GM04503 (cell line): ENCODE data around the gene KIF4A.
"Not testable (repeated sequence)": the region's sequence is repeated elsewhere in the genome, so short reads cannot be mapped to it uniquely, and the experiment has no call there.

Experiments used
- DNase-seq: peaks from one replicate; pipeline ENCODE4 v3.0.0-alpha.2; 2012; ENCODE audit warnings: low read depth

KIF4A gene

GRCh38 chrX:70386235-70386634 is 96.3 kb downstream of the KIF4A start:
- no peak for DNase-seq

- no peak for DNase-seq
These were observed 109.0 kb downstream of the KIF4A start for GRCh38 chrX:70398899-70399298.

DNA sequence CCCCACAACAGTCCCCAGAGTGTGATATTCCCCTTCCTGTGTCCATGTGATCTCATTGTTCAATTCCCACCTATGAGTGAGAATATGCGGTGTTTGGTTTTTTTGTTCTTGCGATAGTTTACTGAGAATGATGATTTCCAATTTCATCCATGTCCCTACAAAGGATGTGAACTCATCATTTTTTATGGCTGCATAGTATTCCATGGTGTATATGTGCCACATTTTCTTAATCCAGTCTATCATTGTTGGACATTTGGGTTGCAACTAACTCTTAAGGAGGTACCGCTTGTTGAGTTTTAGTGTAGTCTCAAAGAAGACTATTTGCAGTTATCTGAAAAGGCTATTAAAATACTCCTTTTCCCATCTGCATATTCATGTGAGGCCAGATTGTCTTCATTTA is 110.3 kb downstream of the KIF4A start:
- not testable (repeated sequence) for DNase-seq

GRCh38 chrX:70402721-70403120 is 112.8 kb downstream of the KIF4A start:
- no peak for DNase-seq

- DNase-seq: no peak
These were observed 115.1 kb downstream of the KIF4A start for GRCh38 chrX:70405003-70405402.

- DNase-seq: no peak
These were observed 121.0 kb downstream of the KIF4A start for GRCh38 chrX:70410921-70411320.

GRCh38 chrX:70411475-70411874 is 121.6 kb downstream of the KIF4A start:
- DNase-seq: no peak

GRCh38 chrX:70421618-70422017 is 131.7 kb downstream of the KIF4A start:
- DNase-seq: no peak

DNA sequence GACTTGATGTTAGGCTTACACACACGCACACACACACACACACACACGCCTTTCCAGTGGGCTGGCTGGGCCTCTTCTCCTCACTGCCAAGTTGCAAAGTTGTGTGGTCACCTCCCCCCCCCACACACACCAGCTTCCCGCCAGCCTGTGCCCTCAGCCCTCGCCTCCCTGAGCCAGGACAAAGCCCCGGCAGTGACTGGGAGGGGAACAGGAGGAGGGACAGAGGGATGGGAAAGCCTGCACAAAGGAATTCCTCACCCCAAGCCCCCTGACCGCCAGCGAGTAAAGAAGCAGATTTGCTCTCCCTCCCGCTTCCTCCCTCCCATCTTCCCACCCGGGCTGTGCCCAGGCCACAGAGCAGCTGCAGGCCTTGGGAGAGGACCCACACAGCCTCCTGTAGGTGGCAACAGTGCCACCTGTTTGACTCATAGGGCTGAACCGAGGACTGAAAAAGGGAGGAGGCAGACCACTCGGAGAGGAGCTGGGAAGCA is 133.0 kb downstream of the KIF4A start, which contains the start of gene GDPD2:
TSS of gene GDPD2 (plus strand) at position 464 of the 491 bp plus-strand sequence. CDS start 1,671 bp downstream, outside the sequence.
- no peak for DNase-seq

DNA sequence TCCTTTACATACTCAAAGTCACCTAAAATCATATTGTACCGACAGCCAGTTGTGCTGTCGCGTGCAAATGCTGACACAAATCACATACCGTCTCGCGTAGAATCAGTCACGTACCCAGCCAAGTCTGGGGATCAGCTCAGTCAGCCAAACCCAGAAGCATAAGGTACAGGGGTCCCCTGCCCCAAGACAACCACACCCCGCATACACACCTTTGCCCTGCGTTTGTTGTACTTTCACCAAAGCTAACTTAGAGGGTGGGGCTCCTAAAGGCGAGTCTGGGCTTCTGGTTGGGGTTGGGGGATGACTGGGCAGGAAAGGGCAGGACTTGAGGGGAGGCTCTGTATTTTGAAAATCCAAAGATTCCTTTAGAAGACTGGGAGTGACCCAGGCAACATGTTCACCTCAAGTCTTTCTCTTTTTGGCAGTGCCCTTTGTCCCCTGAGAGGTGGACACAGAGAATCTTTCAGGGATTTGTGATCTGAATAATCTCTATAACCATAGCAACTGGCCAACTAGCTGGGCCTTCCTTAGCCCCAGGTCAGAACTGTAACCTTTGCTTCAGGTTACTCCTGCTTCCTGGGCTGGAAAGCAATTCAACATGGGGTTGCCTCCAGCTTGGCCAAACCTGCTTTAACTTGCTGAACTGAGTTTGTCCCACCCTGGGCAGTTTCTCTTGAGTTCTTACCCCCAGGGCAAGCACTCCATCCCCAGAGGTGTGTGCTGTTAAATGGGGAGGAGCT is 134.2 kb downstream of the KIF4A start:
- no peak for DNase-seq

DNA sequence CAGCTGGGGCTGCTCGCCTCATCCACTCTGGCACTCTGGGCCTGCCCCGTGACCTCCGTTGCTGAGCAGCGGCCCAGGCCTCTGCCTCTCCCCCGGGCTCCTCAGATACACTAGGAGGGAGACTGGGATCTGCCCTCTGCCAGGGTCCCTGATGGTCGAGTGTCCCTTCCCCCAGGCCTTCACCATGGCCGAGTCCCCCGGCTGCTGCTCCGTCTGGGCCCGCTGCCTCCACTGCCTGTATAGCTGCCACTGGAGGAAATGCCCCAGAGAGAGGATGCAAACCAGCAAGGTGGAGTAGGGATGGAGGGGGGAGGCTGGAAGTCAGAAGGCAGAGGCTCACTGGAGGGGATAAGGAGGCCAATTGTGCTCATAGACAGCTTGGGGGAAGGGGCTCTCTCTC is 134.9 kb downstream of the KIF4A start:
- no peak for DNase-seq

GRCh38 chrX:70426286-70427278 is 136.7 kb downstream of the KIF4A start:
- DNase-seq: no peak

DNA sequence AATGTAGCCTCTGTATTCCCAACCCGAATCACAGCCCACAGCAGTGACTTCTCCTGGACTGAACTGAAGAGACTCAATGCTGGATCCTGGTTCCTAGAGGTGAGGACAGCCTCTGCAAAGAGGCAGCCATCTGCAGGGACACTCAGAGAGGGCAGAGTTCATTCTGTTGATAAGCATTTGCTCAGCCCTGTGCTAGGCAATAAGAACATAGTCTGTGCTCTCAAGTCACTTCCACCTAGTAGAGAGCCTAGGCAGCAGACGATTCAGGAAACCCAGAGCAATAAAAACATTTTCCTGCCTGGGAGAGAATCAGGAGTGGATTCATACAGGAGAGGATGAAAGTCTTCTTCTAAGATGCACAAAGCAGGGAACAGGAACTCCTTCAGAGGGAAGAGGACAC is 137.5 kb downstream of the KIF4A start:
- DNase-seq: no peak

DNA sequence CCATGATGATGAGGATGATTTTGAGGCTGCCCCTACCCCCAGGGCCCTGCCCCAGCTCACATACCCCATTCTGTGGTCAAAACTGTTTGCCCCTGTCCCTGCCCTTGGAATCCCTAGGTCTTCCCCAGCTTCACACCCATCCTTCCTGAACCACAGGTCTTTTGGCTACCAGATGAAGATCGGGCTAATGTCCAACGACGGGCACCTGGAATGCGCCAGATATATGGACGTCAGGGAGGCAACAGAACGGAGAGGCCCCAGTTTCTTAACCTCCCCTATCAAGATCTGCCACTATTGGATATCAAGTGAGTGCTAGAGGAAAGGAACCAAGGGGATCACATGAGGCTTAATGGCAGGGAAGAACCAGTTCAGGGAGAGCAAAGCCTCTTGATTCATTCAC is 139.9 kb downstream of the KIF4A start:
- DNase-seq: no peak

DNA sequence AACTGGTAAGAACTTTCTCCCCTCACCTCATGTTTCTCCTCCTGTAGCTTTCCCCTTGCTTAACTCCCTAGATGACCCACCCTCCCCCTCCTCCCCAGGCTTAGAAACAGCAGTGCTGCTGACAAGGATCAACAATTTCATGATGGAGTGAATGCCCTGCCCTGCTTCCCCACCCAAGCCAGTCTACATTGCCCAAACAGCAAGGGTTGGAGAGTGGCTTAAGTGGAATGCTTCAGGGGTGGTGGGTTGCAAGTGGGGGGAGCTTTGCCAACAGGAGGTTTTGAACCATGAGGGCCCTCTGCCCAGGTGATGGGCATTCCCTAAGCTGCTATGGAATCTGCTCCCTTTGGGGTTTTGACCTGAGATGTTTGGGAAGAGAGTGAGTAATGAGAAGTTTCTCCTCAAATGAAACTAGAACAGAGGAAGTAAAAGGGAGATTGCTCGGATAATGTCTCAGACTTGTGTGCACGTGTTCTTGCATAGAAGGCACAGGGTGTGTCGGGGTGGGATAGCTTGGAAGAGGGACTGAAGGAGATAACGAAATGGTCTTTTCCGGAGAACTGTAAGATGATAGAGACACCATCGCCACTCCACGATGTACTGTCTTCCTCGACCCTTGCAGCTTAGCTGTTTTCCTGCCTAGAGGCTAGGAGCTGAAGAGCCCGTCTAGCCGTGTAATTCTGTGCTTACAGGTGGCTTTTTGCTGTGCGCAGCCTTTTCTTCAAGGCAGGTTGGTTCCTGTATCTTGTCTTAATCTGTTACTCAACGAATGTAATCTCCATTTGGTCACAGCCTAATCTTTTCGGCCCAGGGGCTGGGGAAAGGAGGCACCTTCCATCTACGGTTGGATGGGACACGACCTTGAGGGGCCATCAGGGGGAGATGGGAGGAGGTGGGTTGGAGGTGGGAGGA is 143.3 kb downstream of the KIF4A start:
- DNase-seq: no peak

- no peak for DNase-seq
These were observed 144.0 kb downstream of the KIF4A start for GRCh38 chrX:70433848-70434351.

- no peak for DNase-seq
These were observed 144.5 kb downstream of the KIF4A start for GRCh38 chrX:70434352-70434866.

DNA sequence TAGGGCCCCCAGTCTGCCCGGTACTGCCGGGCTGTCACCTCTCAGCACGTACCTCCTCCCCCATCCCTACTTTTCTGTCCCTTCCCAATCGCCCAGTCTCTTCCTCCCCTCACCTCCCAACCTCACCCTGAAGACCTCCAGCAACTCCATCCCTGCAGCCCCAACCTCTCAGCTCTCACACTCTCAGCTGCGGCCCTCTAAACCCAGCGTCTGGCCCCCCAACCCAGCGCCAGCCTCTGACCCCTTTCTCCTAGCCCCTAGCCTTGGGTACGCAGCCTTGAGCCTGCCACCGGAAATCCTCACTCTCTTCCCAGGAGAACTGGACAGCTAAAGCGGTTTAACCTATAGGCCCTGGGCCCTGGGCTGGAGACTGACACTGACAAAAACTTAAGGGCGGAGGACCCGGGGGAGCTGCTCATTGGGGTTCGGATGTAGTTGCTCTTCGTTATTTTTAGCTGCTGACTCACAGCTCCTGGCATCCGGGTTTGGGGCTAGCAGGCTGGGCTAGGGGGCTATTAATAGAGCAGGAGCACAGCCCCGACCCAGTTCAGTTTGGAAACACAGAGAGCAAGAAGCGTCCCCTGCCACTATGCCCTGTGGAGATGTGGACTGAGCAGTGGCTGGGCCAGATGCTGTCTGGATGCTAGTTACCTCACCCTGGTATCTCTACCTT is 145.1 kb downstream of the KIF4A start:
- no peak for DNase-seq

- DNase-seq: no peak
These were observed 146.4 kb downstream of the KIF4A start for GRCh38 chrX:70436343-70436742.

DNA sequence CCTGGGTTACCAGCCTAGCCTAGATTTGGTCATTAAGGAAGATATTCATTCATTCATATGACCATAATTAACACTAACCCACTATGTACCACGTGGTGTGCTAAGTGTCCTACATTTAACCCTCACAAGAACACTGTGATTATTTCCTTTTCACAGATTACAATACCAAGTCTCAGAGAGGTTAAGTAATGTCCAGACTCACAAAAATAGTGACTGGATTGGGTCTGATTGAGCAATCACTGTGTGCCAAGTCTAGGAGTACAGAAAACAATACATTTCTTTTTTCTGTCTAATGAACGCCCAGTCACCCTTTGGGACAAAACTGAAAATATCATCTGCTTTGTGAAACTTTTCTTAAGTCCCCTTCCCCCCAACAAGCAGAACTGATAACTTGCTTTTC is 147.1 kb downstream of the KIF4A start:
- no peak for DNase-seq
